ENCODE data around the gene NEK8.

DNA sequence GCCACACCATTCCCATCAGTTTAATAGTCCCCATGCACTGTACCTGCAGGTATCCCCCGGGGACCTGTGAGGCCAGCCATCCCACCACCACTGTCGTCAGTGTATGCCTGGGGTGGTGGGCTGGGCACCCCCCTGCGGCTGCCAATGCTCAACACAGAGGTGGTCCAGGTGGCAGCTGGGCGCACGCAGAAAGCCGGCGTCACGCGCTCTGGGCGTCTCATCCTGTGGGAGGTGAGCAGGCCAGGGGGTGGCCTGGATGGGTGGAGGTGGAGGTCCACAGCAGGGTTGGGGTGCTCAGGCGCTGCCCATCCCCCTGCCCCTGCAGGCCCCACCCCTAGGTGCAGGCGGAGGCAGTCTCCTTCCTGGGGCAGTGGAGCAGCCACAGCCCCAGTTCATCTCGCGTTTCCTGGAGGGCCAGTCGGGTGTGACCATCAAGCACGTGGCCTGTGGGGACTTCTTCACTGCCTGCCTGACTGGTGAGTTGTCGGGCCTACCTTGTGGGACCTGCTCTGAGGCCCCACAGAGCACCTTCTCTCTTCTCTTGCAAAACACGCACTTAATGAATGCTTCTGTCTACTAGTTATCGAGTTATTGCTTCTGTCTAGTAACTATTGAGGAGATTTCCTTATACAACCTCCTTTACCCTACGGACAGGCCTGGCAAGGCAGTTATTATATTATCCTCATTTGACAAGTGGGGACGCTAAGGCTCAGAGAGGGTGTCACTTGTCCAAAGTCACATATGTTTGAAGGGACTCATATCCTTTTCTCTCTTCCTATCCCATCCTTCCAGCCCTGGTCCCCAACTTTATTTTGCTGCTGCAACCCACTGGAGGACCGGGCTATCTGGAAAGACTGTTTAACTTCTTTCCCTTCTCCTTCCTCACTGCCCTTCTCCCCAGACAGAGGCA lies 9.4 kb downstream of the NEK8 start:
- TF ChIP-seq, protein P1, sequence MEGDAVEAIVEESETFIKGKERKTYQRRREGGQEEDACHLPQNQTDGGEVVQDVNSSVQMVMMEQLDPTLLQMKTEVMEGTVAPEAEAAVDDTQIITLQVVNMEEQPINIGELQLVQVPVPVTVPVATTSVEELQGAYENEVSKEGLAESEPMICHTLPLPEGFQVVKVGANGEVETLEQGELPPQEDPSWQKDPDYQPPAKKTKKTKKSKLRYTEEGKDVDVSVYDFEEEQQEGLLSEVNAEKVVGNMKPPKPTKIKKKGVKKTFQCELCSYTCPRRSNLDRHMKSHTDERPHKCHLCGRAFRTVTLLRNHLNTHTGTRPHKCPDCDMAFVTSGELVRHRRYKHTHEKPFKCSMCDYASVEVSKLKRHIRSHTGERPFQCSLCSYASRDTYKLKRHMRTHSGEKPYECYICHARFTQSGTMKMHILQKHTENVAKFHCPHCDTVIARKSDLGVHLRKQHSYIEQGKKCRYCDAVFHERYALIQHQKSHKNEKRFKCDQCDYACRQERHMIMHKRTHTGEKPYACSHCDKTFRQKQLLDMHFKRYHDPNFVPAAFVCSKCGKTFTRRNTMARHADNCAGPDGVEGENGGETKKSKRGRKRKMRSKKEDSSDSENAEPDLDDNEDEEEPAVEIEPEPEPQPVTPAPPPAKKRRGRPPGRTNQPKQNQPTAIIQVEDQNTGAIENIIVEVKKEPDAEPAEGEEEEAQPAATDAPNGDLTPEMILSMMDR (conservative IDR thresholded peaks at IDR 0.05 in 1 of 2, IDR thresholded peaks at IDR 0.05 in 1 of 2; ENCODE audit: extremely low read depth in 1 of 2, insufficient read depth in 1 of 2, low read depth in 1 of 2, low read length in 2 of 2) = no peak
- no peak for TF ChIP-seq EZH2 (IDR thresholded peaks at IDR 0.05; ENCODE audit: borderline replicate concordance, low read length)

All from mammary epithelial cell (primary cell).